ENCODE measurements around the gene RRM2. TPM values are rescaled to one million over a fixed set of nuclear protein-coding genes. Genes with fewer than 3 reads are reported as not detected.

The RRM2 gene
- total and polyA plus RNA-seq, 2 experiments from 2014 or later = 108 to 119 TPM

DNA sequence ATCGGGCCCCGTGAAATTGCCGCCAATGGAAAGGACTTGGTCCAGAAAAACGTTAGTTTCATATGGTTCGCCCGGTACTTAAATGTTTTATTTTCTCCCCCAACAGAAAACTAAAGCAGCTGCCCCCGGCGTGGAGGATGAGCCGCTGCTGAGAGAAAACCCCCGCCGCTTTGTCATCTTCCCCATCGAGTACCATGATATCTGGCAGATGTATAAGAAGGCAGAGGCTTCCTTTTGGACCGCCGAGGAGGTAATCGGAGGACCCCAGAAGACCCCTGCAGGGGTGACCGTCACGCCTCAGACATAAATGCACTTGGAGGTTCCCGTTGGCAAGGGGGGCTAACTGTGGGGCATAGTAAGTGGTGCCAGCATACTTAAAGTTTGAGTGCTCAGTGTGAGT lies 742 bp downstream of the RRM2 start:
- H3K4me3 ChIP-seq = peak overlapping the region; percentile 70
- H3K27ac ChIP-seq (ENCODE audit: low read depth) = no peak overlapping the region
- Mint-ChIP-seq H3K4me3 (peak overlapping the region; percentile 96), H3K4me1 (peaks cover 30% of the 10 kb centered on the region), H3K36me3 (ENCODE audit: low read depth) (peaks cover 53% of the 10 kb centered on the region), H3K27ac (peak overlapping the region; percentile 92), H3K9me3 (no peaks in the 10 kb centered on the region; the same call in 1 of the 3 replicates), H3K27me3 (ENCODE audit: insufficient read depth, low read depth, poor library complexity) (peaks cover 12% of the 10 kb centered on the region)
- peak overlapping the region; percentile 98 for H3K4me2 ChIP-seq
- H4K20me1 ChIP-seq (replicated peaks; ENCODE audit: insufficient read depth) = peaks cover 26% of the 10 kb centered on the region
- H2AFZ ChIP-seq = no peak overlapping the region
- peaks cover 63% of the 10 kb centered on the region for H3K79me2 ChIP-seq (replicated peaks; ENCODE audit: insufficient read depth)
- no peaks in the 10 kb centered on the region for H3K27me3 ChIP-seq (ENCODE audit: insufficient read depth)
- H3K36me3 ChIP-seq (ENCODE audit: insufficient read depth) = peaks cover 38% of the 10 kb centered on the region
- TF ChIP-seq EZH2phosphoT487 (IDR thresholded peaks at IDR 0.05; ENCODE audit: unreplicated experiment) (no peak), JUNB (IDR thresholded peaks at IDR 0.05; ENCODE audit: unreplicated experiment) (no peak), STAT1 (IDR thresholded peaks at IDR 0.05; ENCODE audit: unreplicated experiment) (no peak), POLR2AphosphoS5 (IDR thresholded peaks at IDR 0.05; ENCODE audit: low read depth) (no peak), EZH2 (IDR thresholded peaks at IDR 0.05; ENCODE audit: low read depth, unreplicated experiment) (no peak), ZNF114 (CRISPR knock-in tag; IDR thresholded peaks at IDR 0.05) (no peak)
- TF ChIP-seq, protein P1, sequence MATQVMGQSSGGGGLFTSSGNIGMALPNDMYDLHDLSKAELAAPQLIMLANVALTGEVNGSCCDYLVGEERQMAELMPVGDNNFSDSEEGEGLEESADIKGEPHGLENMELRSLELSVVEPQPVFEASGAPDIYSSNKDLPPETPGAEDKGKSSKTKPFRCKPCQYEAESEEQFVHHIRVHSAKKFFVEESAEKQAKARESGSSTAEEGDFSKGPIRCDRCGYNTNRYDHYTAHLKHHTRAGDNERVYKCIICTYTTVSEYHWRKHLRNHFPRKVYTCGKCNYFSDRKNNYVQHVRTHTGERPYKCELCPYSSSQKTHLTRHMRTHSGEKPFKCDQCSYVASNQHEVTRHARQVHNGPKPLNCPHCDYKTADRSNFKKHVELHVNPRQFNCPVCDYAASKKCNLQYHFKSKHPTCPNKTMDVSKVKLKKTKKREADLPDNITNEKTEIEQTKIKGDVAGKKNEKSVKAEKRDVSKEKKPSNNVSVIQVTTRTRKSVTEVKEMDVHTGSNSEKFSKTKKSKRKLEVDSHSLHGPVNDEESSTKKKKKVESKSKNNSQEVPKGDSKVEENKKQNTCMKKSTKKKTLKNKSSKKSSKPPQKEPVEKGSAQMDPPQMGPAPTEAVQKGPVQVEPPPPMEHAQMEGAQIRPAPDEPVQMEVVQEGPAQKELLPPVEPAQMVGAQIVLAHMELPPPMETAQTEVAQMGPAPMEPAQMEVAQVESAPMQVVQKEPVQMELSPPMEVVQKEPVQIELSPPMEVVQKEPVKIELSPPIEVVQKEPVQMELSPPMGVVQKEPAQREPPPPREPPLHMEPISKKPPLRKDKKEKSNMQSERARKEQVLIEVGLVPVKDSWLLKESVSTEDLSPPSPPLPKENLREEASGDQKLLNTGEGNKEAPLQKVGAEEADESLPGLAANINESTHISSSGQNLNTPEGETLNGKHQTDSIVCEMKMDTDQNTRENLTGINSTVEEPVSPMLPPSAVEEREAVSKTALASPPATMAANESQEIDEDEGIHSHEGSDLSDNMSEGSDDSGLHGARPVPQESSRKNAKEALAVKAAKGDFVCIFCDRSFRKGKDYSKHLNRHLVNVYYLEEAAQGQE (IDR thresholded peaks at IDR 0.05; ENCODE audit: unreplicated experiment) = no peak
- TF ChIP-seq, protein P2, sequence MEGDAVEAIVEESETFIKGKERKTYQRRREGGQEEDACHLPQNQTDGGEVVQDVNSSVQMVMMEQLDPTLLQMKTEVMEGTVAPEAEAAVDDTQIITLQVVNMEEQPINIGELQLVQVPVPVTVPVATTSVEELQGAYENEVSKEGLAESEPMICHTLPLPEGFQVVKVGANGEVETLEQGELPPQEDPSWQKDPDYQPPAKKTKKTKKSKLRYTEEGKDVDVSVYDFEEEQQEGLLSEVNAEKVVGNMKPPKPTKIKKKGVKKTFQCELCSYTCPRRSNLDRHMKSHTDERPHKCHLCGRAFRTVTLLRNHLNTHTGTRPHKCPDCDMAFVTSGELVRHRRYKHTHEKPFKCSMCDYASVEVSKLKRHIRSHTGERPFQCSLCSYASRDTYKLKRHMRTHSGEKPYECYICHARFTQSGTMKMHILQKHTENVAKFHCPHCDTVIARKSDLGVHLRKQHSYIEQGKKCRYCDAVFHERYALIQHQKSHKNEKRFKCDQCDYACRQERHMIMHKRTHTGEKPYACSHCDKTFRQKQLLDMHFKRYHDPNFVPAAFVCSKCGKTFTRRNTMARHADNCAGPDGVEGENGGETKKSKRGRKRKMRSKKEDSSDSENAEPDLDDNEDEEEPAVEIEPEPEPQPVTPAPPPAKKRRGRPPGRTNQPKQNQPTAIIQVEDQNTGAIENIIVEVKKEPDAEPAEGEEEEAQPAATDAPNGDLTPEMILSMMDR (conservative IDR thresholded peaks at IDR 0.05; ENCODE audit: low read depth in 2 of 2) = no peak
- peaks cover 19% of the 10 kb centered on the region for H3K4me1 ChIP-seq (ENCODE audit: insufficient read depth)
- H3K9me2 ChIP-seq (ENCODE audit: insufficient read depth) = no peaks in the 10 kb centered on the region
- H3F3A ChIP-seq (replicated peaks; ENCODE audit: low read depth) = peaks cover 23% of the 10 kb centered on the region; the same call in 1 of the 2 replicates
- ATAC-seq (no peak), DNase-seq (ENCODE audit: low spot score) (no peak)

DNA sequence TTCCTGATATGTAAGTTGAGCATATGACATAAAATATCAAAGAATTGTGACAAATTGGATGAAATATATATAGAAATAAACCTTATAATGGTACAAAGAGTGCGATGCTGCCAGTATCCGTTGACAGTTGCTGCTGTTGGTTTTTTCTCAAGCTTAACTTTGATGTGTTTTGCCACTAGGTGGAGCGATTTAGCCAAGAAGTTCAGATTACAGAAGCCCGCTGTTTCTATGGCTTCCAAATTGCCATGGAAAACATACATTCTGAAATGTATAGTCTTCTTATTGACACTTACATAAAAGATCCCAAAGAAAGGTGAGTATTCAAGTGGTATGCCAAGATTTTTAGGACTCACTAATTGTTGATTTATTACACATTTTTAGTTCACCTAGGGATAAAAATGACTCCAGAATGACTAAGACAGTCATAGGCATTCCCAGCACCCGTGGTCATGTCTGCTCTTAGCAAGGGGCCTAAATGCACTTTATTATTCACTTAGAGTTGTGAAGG lies 2.1 kb downstream of the RRM2 start:
- Histone ChIP-seq H3K4me2 (peak overlapping the region; percentile 98), H3K27me3 (ENCODE audit: insufficient read depth) (no peaks in the 10 kb centered on the region), H3K36me3 (ENCODE audit: insufficient read depth) (peaks cover 52% of the 10 kb centered on the region), H3K4me1 (ENCODE audit: insufficient read depth) (peaks cover 25% of the 10 kb centered on the region), H3F3A (replicated peaks; ENCODE audit: low read depth) (peaks cover 32% of the 10 kb centered on the region; the same call in 1 of the 2 replicates), H2AFZ (no peak overlapping the region), H4K20me1 (replicated peaks; ENCODE audit: insufficient read depth) (peaks cover 36% of the 10 kb centered on the region), H3K4me3 (peak overlapping the region; percentile 70), H3K79me2 (replicated peaks; ENCODE audit: insufficient read depth) (peaks cover 67% of the 10 kb centered on the region), H3K27ac (ENCODE audit: low read depth) (no peak overlapping the region), H3K9me2 (ENCODE audit: insufficient read depth) (no peaks in the 10 kb centered on the region)
- Mint-ChIP-seq H3K4me1 (peaks cover 37% of the 10 kb centered on the region), H3K36me3 (ENCODE audit: low read depth) (peaks cover 66% of the 10 kb centered on the region), H3K27me3 (ENCODE audit: insufficient read depth, low read depth, poor library complexity) (peaks cover 12% of the 10 kb centered on the region), H3K4me3 (peak overlapping the region; percentile 96), H3K9me3 (no peaks in the 10 kb centered on the region; the same call in 1 of the 3 replicates), H3K27ac (peak overlapping the region; percentile 79; the same call in 1 of the 2 replicates)
- ATAC-seq = no peak
- peak; percentile 78 for DNase-seq (ENCODE audit: low spot score)
- no peak for TF ChIP-seq EZH2phosphoT487 (IDR thresholded peaks at IDR 0.05; ENCODE audit: unreplicated experiment)
- TF ChIP-seq, protein P3, sequence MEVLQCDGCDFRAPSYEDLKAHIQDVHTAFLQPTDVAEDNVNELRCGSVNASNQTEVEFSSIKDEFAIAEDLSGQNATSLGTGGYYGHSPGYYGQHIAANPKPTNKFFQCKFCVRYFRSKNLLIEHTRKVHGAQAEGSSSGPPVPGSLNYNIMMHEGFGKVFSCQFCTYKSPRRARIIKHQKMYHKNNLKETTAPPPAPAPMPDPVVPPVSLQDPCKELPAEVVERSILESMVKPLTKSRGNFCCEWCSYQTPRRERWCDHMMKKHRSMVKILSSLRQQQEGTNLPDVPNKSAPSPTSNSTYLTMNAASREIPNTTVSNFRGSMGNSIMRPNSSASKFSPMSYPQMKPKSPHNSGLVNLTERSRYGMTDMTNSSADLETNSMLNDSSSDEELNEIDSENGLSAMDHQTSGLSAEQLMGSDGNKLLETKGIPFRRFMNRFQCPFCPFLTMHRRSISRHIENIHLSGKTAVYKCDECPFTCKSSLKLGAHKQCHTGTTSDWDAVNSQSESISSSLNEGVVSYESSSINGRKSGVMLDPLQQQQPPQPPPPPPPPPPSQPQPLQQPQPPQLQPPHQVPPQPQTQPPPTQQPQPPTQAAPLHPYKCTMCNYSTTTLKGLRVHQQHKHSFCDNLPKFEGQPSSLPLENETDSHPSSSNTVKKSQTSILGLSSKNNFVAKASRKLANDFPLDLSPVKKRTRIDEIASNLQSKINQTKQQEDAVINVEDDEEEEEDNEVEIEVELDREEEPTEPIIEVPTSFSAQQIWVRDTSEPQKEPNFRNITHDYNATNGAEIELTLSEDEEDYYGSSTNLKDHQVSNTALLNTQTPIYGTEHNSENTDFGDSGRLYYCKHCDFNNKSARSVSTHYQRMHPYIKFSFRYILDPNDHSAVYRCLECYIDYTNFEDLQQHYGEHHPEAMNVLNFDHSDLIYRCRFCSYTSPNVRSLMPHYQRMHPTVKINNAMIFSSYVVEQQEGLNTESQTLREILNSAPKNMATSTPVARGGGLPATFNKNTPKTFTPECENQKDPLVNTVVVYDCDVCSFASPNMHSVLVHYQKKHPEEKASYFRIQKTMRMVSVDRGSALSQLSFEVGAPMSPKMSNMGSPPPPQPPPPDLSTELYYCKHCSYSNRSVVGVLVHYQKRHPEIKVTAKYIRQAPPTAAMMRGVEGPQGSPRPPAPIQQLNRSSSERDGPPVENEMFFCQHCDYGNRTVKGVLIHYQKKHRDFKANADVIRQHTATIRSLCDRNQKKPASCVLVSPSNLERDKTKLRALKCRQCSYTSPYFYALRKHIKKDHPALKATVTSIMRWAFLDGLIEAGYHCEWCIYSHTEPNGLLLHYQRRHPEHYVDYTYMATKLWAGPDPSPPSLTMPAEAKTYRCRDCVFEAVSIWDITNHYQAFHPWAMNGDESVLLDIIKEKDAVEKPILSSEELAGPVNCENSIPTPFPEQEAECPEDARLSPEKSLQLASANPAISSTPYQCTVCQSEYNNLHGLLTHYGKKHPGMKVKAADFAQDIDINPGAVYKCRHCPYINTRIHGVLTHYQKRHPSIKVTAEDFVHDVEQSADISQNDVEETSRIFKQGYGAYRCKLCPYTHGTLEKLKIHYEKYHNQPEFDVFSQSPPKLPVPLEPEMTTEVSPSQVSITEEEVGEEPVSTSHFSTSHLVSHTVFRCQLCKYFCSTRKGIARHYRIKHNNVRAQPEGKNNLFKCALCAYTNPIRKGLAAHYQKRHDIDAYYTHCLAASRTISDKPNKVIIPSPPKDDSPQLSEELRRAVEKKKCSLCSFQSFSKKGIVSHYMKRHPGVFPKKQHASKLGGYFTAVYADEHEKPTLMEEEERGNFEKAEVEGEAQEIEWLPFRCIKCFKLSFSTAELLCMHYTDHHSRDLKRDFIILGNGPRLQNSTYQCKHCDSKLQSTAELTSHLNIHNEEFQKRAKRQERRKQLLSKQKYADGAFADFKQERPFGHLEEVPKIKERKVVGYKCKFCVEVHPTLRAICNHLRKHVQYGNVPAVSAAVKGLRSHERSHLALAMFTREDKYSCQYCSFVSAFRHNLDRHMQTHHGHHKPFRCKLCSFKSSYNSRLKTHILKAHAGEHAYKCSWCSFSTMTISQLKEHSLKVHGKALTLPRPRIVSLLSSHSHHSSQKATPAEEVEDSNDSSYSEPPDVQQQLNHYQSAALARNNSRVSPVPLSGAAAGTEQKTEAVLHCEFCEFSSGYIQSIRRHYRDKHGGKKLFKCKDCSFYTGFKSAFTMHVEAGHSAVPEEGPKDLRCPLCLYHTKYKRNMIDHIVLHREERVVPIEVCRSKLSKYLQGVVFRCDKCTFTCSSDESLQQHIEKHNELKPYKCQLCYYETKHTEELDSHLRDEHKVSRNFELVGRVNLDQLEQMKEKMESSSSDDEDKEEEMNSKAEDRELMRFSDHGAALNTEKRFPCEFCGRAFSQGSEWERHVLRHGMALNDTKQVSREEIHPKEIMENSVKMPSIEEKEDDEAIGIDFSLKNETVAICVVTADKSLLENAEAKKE (CRISPR knock-in tag; IDR thresholded peaks at IDR 0.05) = no peak
